HepG2 (cell line): ENCODE measurements around the gene IFITM10. TPM values are rescaled to one million over a fixed set of nuclear protein-coding genes. Genes with fewer than 3 reads are reported as not detected.

Experiments used
- ATAC-seq: fragments of 200-7000 bp; cut with Tn5 transposase; 3 replicates; pipeline ENCODE4 v1.9.1; 2020; ENCODE audit warnings: mild to moderate bottlenecking, moderate library complexity
- BruUV-seq: library from RNA; stranded (reverse); fragments of 400-500 nt; replicated peaks from 2 replicates; lab custom pipeline; 2021; lab: Mats Ljungman, UMichigan
- CTCF ChIA-PET: fragments of 300-600 bp; formaldehyde crosslinking; extraction: SDS; loops from one replicate; lab custom pipeline; 2021; ENCODE audit warnings: low total read pairs, inconsistent platforms, low intra/inter-chr PET ratio; lab: Yijun Ruan, JAX
- POLR2A ChIA-PET: fragments of 350-600 bp; sonication (Branson Sonifier 250); formaldehyde crosslinking; loops from one replicate; lab custom pipeline; 2020; ENCODE audit warnings: antibody characterized with exemption, inconsistent platforms; lab: Yijun Ruan, JAX
- DNase-seq: peaks from one replicate; pipeline ENCODE4 v3.0.0-alpha.2; 2015; ENCODE audit warnings: low spot score
- FAIRE-seq: peaks from 3 replicates; lab custom pipeline; 2011; peaks lifted over from hg19 to GRCh38; lab: Jason Lieb, UNC
- H2AFZ ChIP-seq: one replicate; pipeline ENCODE4 v1.6.1; 2011; ENCODE audit warnings: low read length, inconsistent platforms
- H3K27ac ChIP-seq: fragments of 300-600 bp; 3 replicates; pipeline ENCODE4 v1.8.0; 2011; ENCODE audit warnings: mixed run types, mild to moderate bottlenecking, mixed read lengths, low read length, inconsistent platforms; ENCODE audit not compliant: insufficient read depth; ENCODE audit errors: extremely low read length
- H3K27me3 ChIP-seq, 2 experiments: fragments of 200-600 bp in 1 of 2; 2 replicates in 1 of 2; 3 replicates in 1 of 2; pipeline versions ENCODE4 v1.6.0 to v1.8.0; 2011; ENCODE audit warnings: low read length in 2 of 2, mild to moderate bottlenecking in 2 of 2, moderate library complexity in 2 of 2, inconsistent platforms in 1 of 2; ENCODE audit not compliant: insufficient read depth in 2 of 2, control insufficient read depth in 1 of 2
- H3K36me3 ChIP-seq, 2 experiments: fragments of 200-600 bp in 1 of 2; replicated peaks in 1 of 2; 2 replicates in 1 of 2; 3 replicates in 1 of 2; pipeline versions ENCODE4 v1.5.1 to v1.8.0; 2011; ENCODE audit warnings: low read length in 2 of 2, inconsistent platforms in 1 of 2; ENCODE audit not compliant: insufficient read depth in 2 of 2, control insufficient read depth in 1 of 2
- H3K4me1 ChIP-seq: 2 replicates; pipeline ENCODE4 v1.5.1; 2012; ENCODE audit warnings: low read length, inconsistent platforms; ENCODE audit not compliant: insufficient read depth
- H3K4me2 ChIP-seq: 2 replicates; pipeline ENCODE4 v1.6.0; 2011; ENCODE audit warnings: low read depth, low read length, inconsistent platforms
- H3K4me3 ChIP-seq, 3 experiments: fragments of 200-600 bp in 1 of 3; sonication (generic), shearing (Covaris generic) in 1 of 3; replicated peaks in 1 of 3; 2 replicates each; pipeline ENCODE4 v1.5.1; 2011 to 2016; ENCODE audit warnings: low read length in 3 of 3, inconsistent platforms in 2 of 3, low read depth in 2 of 3, mild to moderate bottlenecking in 2 of 3, control low read depth in 1 of 3, mixed read lengths in 1 of 3; ENCODE audit not compliant: insufficient read depth in 1 of 3
- H3K79me2 ChIP-seq: one replicate; pipeline ENCODE4 v1.6.1; 2011; ENCODE audit warnings: low read length, inconsistent platforms; ENCODE audit not compliant: insufficient read depth
- H3K9ac ChIP-seq: 2 replicates; pipeline ENCODE4 v1.6.0; 2011; ENCODE audit warnings: mild to moderate bottlenecking, low read depth, low read length, inconsistent platforms; ENCODE audit not compliant: insufficient read depth
- H3K9me3 ChIP-seq: 2 replicates; pipeline ENCODE4 v1.5.1; 2012; ENCODE audit warnings: mild to moderate bottlenecking, low read length
- H4K20me1 ChIP-seq: 2 replicates; pipeline ENCODE4 v1.6.0; 2011; ENCODE audit warnings: inconsistent platforms, mild to moderate bottlenecking, low read length, moderate library complexity; ENCODE audit not compliant: insufficient read depth
- AHDC1 ChIP-seq: sonication (generic); formaldehyde crosslinking; IDR thresholded peaks from 2 replicates; pipeline ENCODE4 v1.5.1; 2020; ENCODE audit warnings: mild to moderate bottlenecking, missing genetic modification reagents, borderline replicate concordance
- SAP130 ChIP-seq: IDR thresholded peaks from 2 replicates; pipeline ENCODE4 v1.6.1; 2016; ENCODE audit warnings: low read depth
- ZBTB10 ChIP-seq: sonication (generic); formaldehyde crosslinking; IDR thresholded peaks from 2 replicates; pipeline ENCODE4 v1.4.0; 2020; ENCODE audit warnings: missing genetic modification reagents, borderline replicate concordance
- ZNF101 ChIP-seq: sonication (generic); formaldehyde crosslinking; IDR thresholded peaks from 2 replicates; pipeline ENCODE4 v1.4.0; 2020; ENCODE audit warnings: mild to moderate bottlenecking, low read depth, missing genetic modification reagents, borderline replicate concordance
- ZNF782 ChIP-seq: sonication (generic); formaldehyde crosslinking; IDR thresholded peaks from 2 replicates; pipeline ENCODE4 v1.4.0; 2020; ENCODE audit warnings: missing genetic modification reagents, mild to moderate bottlenecking, borderline replicate concordance
- WGBS: methylation state at CpG from one replicate; pipeline ENCODE4 v1.1.6; 2017; ENCODE audit warnings: low lambda C conversion rate; 5-methylcytosine and 5-hydroxymethylcytosine counted together
- in situ Hi-C: cut with HindIII; loops from 2 replicates; pipeline ENCODE4 v1.10.0; 2017; ENCODE audit warnings: low pct_unique_long_range_greater_than_20kb; ENCODE audit not compliant: extremely low pct_ligation_motif_present
- intact Hi-C: fragments of 100-400 bp; cut with micrococcal nuclease; formaldehyde crosslinking; loops from one replicate; pipeline ENCODE4 v1.10.0; 2022; ENCODE audit not compliant: unreplicated experiment
- polyA plus RNA-seq, 8 experiments: library from polyadenylated mRNA; depleted of rRNA in 3 of 8; stranded (reverse) in 7 of 8; unstranded in 1 of 8; fragments of >200 nt; fragmentation: Illumina TruSeq in 4 of 8; extraction: Trizol in 4 of 8; gene quantifications; 2 replicates each; pipeline versions ENCODE4 v1.2.1 to v1.2.3, GENCODE V29; 2011 to 2016; ENCODE audit warnings: low read depth in 4 of 8, missing spikeins in 1 of 8, mixed read lengths in 1 of 8; ENCODE audit not compliant: insufficient read depth in 1 of 8
- total RNA-seq, 5 experiments: library from RNA; depleted of rRNA; stranded (reverse); fragments of >200 nt; fragmentation: Illumina TruSeq; extraction: Trizol; gene quantifications; 2 replicates each; pipeline ENCODE4 v1.2.3, GENCODE V29; 2016; ENCODE audit warnings: low read depth in 1 of 5

IFITM10 gene
- total and polyA plus RNA-seq, 2 of the 13 experiments (the other 11 are each of a cell fraction or from before 2014, with no cell fraction given), result 0.09 to 0.13 TPM

GRCh38 chr11:1770061-1770460 lies 19.7 kb upstream of the IFITM10 start:
- H3K4me2 ChIP-seq, result no peak overlapping the region
- TF ChIP-seq ZNF782 (CRISPR knock-in tag) (no peak), ZBTB10 (CRISPR knock-in tag) (no peak), SAP130 (CRISPR knock-in tag) (no peak), AHDC1 (CRISPR knock-in tag) (no peak), ZNF101 (CRISPR knock-in tag) (no peak)
- TF ChIP-seq, all 625 proteins: peak for 0
- in situ Hi-C loops, result no loop called here
- Histone ChIP-seq H3K4me1 (peaks cover 14% of the 10 kb centered on the region), H3K27me3 (peaks cover 5 to 55% of the 10 kb centered on the region in 2 experiments; a peak in 4 of 5 replicates), H3K36me3 (no peaks in the 10 kb centered on the region), H4K20me1 (no peaks in the 10 kb centered on the region), H3K4me3 (no peak overlapping the region), H2AFZ (no peak overlapping the region), H3K27ac (no peak overlapping the region), H3K9me3 (no peaks in the 10 kb centered on the region), H3K79me2 (no peaks in the 10 kb centered on the region), H3K9ac (no peak overlapping the region)
- POLR2A ChIA-PET, result no interaction called here
- WGBS, result 60% methylated on average over 7 of the region's 7 CpGs
- ATAC-seq (no peak), DNase-seq (no peak), FAIRE-seq (no peak)
- BruUV-seq, result no TSS peak
- intact Hi-C loops, result no loop called here
- CTCF ChIA-PET, result no interaction called here
